CD4-positive, alpha-beta T cell treated with Interleukin-6 at 100 ng/mL for 8 hours (primary cell): ENCODE measurements around the gene CLDN6.

Experiments
- DNase-seq: peaks from one replicate; pipeline ENCODE4 v3.0.0-alpha.2; 2020; ENCODE audit warnings: mixed read lengths, low spot score

Gene CLDN6

DNA sequence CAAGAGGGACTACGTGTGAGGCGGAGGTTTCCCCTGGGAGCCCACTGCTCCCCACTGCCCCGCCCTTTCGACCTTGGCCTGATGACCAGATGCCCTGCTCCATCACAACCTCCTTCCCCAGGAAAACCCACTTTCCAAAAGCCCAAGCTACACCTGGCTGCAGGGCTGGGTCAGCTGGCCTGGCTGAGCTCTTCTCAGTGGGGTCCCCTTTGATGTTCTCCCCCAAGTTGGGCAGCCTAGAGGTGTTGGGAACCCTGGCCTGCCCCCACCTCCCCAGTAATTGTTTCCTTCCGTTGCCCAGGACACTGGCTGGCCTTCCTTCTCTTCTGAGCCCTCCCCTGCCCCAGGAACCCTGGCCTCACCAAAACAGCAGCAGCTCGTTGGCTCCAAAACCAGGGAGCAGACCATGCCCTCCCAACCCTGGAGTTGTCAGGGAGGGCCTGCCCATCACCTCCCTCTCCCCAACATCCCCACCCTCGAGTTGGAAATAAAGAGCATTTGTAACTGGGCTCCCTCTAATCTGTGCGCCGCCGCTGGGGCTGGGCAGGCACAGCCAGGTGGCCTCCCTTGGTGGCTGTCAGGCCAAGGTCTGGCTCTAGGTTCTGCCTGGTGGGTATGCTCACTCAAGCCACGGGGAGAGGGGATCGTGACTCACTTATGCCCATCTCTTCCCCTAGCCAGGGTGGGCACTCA lies 3.8 kb downstream of the CLDN6 start:
- DNase-seq: no peak

DNA sequence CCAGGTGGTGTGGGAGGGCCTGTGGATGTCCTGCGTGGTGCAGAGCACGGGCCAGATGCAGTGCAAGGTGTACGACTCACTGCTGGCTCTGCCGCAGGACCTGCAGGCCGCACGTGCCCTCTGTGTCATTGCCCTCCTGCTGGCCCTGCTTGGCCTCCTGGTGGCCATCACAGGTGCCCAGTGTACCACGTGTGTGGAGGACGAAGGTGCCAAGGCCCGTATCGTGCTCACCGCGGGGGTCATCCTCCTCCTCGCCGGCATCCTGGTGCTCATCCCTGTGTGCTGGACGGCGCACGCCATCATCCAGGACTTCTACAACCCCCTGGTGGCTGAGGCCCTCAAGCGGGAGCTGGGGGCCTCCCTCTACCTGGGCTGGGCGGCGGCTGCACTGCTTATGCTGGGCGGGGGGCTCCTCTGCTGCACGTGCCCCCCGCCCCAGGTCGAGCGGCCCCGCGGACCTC lies 4.5 kb downstream of the CLDN6 start:
- DNase-seq: no peak

DNA sequence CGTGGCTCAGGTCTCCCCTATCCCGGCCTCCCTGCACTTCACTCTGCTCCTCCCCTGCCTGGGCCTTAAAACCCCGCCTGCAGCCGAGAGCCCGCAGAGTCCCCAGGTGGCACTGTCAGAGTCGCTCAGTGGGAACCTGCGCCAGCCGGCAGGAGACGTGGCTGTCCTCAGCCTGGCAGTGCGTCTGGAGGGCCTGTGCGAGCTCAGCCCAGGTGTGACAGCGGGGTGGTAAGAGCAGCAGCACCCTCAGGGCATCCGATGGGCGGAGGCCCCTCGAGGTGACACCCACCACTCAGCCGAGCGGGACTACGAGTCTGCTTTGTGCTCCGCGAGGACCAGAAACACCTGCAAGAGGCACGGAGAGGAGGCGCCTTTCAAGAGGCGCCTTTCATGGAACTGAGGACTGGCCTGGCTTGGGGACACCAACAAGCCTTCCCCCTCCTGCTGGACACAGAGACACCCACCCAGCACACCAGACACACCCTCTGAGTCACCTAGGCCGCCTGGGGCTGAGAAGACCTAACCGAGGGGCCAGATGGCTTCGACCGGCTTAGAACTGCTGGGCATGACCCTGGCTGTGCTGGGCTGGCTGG lies 5.1 kb downstream of the CLDN6 start, which contains the start of gene CLDN9:
Gene CLDN9 (plus strand): TSS at position 96 of the 593 bp plus-strand sequence. CDS start 440 bp downstream, at position 536.
- no peak for DNase-seq

DNA sequence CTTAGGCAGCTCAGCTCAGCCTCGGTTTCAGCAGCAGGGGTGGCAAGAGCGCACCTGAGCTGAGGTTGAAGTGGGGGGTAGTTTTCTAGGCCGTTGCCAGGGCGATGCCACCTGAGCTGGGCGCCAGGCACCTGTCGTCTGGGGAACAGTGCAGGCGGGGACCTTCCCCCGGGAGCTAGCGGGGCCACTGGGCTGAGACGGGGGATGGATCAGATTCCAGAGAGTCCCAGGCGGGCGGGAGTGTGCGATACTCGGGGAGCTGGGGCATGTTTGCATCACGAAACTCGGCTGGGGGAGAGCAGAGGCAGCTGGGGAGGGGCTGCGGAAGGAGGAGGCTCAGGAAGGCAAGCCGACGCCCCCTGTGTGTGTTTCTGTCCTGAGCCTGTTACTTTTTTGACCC lies 5.7 kb downstream of the CLDN6 start:
- no peak for DNase-seq

DNA sequence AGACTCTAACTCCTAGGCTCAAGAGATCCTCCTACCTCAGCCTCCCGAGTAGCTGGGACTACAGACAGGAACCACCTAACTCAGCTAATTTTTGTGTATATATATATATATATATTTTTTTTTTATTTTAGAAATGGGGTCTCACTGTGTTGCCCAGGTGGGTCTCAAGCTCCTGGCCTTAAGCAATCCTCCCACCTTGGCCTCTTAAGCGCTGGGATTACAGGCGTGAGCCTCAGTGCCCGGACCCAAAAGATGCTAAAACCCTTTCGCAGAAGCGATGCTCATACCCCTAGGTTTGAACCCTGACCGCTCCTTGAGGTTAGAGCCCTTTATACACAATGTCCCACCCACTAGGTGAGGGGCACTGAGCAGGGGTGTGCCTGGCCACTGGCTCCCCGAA lies 7.5 kb downstream of the CLDN6 start:
- DNase-seq: no peak

DNA sequence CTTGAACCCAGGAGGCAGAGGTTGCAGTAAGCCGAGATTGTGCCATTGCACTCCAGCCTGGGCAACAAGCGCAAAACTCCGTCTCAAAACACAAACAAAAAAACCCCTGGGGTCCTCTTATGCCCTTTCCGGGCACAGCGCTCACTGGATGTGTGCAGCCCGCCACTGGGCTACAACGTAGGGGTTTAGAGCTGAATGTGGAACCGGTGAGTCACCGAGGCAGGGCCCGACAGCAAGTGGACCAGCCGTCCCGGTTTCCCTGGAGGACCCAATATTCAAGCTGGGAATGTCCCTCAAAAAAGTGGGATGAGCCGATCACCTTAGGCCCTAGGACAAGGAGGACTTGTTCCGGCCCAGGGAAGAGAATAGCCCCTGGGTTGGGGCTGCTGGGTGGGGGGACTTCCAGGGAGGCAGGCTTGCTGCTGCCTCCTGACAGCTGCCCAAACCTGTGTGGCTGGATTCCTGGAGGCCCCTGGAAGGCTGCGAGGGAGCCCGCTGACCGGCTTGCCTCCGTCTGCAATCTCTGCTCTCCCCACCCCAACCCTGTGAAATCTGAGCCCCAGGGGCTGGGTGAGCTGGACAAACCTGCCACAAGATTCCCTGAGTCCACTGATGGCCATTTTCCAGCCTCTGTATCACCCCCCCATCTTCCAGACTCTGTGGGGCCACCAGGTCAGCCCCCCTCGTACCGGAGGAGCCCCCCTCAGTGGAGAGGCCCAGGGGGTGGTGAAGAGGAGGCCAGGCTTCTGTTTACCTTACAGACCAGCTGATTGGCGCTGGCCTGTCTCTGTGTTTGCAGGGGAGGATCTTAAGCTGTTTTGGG lies 8.2 kb downstream of the CLDN6 start:
- DNase-seq: no peak

DNA sequence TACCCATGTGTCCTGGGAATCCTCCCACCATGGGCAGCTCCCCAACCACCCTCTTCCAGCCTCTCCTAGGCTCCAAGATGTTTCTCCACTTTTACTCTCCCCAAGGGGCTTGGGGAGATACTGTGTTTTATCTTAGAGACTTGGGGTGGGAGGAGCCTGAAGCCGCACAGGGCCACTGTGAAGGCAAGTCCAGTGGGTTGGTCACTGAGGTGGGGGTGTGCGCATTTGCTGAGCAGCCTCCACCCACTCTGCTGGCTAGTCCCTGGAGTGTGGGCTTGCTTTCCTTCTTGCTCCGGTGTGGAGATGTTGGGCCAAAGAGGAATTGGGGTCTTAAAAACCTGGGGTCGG lies 9.3 kb downstream of the CLDN6 start:
- no peak for DNase-seq

DNA sequence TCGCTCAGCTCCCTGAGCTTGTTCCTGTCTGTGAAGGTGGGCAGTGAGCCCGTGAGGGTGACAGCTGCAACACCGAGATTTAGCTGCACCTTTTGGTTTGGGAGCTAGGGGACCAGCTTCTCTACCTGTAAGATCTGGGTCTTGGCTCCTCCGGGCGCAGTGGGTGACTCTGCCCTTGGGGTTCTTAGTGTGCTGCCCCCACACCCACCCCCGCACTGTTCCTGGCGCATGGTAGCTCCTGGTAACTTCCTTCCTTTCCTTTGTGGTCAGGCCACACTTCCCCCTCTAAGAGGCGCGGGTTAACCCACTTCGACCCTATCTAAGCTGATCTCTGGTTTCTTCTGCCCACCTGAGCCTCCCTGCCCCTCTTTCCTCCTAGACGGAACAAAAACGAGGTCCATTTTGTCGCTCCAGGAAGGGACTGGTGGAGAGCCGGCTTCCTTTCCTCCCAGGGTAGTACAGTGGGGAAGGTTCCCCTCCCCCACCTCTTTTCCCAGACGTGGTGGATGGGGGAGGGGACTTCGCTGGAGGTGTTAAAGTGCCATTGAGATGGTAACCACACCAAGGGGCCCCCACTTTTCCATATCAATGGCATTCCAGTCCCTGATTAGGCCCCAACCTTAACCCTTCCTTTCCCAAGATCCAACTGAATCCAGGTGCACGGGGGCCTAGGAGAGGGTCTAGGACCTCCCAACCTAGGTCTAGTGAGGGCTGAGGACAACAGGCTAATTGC lies 9.9 kb downstream of the CLDN6 start:
- DNase-seq: no peak

DNA sequence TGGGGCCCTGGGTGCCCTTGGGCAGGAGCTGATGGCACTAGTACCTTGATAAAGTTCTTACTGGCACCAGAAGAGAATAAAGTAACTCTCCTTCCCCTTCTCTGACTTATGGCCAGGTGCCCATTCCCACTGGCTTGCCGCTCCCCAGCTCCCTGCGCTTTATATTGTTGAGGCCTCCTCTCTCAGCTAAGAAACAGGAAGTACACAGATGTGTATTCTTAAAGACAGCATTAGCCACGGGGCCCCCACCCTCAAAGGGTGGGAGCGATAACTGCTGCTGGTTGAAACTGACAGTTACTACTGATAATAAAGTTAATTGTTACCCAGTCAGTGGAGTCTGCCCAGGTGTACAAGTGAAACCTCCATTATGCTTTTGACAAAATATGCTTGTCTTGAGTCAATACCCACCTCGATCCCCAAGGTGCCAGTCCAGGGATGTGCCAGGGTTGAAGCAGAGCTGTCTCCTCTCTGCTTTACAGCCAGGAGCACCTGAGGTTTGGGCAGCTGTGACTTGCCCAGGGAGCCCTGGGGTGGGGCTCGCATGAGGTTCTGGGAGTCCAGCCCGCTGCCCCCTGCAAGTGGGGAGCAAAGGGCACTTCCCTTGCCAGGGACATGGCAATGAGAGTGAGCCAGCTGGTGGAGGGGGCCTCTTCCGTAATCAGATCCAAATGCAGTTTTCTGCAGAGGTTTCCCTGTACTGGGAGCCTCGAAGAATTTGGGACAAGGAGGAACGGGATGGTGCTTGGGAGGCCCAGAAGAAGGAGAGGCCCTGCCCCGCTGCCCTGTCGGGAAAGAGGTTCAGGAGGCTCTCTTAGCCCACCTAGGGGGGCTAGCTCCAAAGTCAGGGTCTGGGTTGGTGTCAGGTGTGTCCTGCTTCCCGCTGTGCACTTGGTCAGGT lies 10.7 kb downstream of the CLDN6 start:
- no peak for DNase-seq

DNA sequence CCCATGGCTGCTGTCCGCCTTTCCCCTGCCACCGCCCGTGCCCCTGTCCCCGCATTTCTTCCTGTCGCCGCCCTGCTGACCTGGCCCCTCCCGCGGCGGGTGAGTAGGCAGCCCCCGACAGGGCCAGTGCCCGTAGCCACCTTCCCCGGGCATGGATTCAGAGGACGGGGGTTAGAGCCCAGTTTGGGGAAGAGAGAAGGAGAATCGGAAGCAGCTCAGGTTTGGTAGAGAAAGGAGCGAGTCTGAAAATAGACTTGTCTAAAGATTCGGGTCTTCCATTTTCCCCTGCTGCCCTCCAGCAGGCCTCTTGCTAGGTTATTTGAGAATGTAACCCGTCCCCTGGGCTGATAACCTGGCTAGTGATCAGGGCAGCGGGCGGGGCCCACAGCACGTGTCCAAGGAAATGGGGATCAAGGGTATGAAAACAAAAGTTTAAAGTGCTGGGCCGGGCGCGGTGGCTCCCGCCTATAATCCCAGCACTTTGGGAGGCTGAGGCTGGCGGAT lies 13.2 kb downstream of the CLDN6 start:
- DNase-seq: no peak

DNA sequence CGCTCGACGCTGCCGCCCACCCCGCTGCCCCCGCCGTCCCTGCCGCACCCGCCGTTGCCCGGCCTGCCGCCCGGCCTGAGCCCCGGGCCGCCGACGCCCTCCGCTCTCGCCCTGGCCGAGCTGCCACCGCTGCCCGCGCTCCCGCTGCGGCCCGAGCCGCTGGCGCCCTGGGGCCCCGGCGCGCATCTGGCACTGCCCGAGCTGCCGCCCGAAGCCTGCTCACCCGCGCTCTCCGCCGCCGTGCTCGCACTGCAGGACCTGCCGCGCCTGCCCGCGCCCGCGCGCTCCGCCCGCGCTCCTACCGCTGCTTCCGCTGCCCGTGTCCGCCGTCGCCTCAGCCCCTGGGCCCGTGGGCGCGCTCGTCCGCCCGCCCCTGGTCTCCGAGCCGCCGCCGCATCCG lies 13.7 kb downstream of the CLDN6 start:
- DNase-seq: no peak

DNA sequence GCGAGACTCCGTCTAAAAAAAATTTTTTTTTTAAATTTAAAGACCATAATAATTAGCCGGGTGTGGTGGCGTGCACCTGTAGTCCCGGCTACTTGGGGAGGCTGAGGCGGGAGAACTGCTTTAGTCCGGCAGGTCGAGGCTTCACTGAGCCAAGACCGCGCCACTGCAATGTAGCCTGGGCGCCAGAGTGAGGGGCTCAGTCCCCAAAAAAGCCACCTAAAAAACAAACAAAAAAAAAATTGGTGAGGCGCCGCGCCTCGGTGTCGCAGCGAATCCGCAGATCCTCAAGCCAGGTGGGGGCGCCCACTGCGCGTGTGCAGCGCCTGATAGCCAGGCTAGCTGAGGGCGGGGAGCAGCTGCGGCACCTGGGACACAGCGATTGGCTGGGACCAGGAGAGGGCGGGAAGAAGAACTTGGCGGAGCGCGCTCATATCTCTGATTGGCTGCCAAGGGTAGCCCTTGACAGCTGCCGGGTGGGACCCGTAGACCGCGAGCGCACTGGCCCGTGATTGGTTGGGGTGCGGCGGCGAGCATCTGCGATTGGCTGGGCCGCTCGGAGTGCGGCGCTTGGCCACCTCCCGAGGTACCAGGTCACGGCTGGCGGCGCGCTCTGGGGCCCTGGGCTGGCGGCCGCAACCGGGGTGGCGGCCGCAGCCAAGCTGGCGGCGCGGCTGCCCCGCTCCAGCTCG lies 14.3 kb downstream of the CLDN6 start:
- DNase-seq: peak; percentile 99

DNA sequence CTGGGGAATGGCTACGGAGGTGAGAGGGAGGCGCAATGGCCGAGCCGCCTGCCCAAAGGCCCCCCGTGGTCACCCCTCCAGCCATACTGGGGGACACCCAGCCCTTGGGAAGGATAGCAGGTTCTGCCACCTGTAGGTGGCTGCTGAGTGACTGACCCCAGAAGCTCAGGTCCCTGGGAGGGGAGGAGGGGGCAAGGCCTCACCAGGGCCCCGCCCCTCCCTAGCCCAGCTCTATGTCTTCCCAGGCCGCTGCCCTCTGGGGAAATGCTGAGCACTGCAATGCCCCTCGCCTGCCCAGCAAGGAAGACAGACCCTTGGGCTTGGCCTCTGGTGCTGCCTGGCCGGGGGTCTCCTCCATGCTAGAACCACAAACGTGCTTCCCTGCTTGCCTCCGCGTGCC lies 16.7 kb downstream of the CLDN6 start:
- no peak for DNase-seq

DNA sequence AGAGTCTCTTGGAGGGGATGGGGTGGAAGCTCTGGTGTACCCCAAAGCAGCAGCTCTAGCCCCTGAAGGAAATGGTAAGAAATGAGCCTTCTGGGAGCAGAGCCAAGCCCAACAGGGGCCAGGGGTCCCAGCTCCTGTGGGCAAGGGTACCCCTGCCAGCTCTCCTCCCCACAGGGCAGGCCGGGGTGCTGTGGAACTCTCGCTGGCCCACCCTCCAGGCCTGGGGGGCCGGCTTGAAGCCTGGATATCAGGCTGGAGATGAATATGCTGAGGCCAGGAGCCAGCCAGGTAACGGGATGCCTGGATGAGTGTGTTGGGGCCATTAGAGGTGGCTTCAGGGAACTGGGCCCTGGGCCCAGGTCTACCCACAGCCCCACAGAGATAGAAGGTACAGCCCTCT lies 17.4 kb downstream of the CLDN6 start:
- DNase-seq: no peak

DNA sequence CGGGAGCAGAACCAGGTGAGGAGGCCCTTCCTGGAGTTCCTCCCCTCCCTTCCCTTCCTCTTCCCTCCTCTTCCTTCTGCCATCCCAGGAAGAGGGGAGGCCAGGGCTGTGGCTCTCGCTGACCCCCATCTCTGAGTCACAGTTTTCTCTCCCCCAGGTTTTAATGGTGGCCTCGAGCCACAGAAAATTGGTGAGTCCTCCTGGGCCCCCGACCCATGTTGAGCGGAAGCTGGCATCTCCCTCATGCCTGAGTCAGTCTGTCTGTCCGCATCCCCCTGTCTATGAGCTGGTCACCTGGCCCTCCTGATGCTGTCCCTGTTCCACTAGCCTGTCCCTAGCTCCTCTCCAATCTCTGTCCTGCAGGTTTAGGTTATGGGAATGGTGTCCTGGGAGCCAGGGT lies 18.1 kb downstream of the CLDN6 start:
- DNase-seq: no peak

DNA sequence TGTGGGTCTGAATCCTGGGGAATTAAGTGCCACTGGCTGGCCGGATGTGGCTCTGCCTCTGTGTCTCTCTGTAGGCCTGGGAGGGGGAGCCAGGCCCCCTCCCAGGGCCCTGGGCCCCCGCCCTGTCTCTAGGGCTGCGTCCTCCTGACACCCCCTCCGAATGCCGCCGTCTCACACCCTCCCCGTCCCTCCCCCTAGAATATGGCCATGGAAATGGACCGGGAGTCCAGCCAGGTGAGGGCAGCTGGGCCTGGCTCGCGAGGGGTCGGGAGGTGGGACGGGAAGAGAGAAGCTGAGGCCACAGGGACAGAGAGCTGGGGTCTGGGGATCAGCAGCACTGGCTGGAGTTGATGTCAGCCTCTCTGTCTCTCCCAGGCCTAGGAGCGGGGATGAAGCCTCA lies 21.7 kb downstream of the CLDN6 start:
- no peak for DNase-seq

DNA sequence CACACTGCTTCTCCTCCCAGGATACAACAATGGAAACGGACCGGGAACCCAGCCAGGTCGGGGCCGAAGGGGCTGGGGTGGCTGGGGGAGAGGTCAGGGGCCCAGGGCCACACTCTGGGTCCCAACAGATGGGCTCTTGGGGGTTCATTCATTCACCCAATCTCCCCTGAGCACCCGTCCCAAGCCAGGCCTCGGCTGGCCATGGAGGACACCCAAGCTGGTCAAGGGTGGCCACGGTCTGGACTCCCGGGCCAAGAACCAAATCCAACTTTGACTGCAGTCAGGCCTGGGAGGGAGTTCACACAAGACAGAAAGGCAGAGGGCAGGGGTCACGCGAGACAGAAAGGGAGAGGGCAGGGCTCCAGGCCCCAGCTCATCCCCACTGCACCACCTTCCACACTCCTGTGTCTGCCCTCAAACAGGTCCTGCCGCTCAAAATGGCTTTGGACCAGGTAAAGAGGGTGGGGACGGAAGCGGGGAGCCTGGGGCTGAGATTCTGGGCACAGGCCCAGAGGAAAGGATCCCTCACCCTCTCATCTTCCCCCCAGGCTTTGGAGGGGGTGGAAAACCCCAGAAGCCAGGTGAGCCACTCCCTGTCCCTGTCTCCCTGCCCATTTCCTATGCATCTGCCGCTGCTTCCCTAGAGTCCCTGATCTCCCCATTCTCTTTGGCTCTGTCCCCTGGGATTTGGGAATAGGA lies 25.5 kb downstream of the CLDN6 start:
- DNase-seq: no peak

DNA sequence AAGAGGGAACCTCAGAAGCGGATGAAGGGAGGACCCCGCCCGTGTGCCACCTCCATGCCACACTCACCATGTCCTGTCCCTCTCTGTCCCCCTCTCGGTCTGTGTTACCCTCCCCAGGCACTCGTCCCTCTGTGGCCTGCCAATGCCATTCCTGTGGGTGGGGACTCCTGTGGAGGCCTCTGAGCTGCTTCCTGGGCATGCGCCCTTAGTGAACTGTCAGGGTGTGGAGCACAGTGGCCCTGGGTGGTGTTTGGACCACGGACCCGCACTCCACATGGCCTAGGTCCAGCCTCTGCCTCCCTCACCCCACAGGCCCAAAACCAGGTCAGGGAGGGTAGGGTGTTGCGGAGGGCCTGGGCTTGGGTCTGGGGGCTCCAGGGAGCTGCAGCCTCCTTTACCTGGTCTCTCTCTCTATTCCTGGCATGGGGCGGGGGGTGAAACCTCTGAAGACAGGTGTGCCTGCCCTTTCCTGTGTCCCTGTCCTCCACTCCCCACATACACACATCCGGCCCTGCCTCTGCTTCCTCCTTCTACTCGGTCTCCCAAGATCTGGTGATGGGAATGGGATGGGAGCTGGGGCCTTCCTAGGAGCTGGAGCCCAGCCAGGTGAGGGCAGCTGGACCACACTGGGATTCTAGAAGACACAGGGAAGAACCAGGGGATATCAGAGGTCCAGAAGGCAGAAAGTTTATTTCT lies 26.3 kb downstream of the CLDN6 start:
- no peak for DNase-seq

DNA sequence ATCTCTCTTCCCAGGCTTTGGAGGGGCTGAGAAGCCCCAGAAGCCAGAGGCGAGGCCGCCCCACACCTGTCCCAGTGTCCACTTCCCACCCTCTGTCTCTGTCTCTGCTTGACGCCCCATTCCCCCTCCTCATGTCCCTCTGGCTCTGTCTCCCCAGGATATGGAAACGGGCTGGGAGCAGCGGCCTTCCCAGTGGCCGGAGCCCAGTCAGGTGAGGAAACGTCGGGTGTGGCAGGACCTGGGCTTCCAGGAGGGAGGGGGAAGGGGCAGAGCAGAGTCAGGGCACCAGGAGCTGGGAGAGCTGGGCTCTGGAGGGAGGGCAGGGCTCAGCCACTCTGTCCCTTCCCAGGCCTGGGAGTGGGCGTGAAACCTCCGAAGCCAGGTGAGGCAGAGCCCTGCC lies 27.1 kb downstream of the CLDN6 start:
- no peak for DNase-seq
